GM12873 (cell line): ENCODE results near the gene CACNA1G.

Source experiments
- TF ChIP-seq, protein P1 (sequence below): IDR thresholded peaks from 2 replicates; pipeline ENCODE4 v1.5.1; 2012; ENCODE audit warnings: low read depth, mild to moderate bottlenecking, moderate library complexity, low read length, control low read depth; ENCODE audit not compliant: insufficient read depth; ENCODE audit errors: missing control alignments

Gene CACNA1G

DNA sequence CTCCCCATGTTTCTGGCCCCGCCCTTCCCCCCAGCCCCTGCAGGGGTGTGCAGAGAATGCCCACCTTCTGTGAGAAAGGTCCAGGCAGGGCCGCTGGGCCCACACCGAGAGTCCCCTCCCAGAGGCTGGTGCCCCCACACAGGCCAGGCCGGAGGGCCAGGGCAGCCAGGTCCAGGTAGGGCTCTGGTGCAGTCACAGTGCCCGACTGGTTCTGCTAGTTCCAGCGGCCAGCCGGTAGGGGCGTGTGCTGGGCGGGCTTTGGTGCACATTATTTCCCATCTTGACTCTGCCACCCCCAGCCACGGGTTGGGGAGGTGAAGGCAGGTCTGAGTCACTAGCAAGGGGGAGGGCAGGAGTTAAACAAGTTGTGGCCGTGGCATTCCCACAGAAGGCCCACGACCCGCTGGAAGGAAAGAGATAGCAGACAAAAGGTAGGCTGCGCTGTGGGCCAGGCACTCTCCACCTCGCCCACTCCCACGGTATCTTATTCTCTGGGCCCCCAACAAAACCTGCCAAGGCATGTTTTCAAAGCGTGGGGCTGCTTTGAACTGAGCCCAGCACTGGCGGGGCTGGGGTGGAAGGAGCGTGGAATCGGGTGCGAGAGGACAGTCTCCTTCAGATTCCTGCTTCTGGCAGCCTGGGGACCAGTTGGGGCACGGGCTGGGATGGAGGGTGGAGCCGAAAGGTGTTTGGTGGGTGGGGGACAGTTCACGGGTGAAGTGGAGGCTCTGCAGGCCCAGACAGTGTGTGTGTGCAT is 26.1 kb upstream of the CACNA1G start:
- TF ChIP-seq, protein P1, sequence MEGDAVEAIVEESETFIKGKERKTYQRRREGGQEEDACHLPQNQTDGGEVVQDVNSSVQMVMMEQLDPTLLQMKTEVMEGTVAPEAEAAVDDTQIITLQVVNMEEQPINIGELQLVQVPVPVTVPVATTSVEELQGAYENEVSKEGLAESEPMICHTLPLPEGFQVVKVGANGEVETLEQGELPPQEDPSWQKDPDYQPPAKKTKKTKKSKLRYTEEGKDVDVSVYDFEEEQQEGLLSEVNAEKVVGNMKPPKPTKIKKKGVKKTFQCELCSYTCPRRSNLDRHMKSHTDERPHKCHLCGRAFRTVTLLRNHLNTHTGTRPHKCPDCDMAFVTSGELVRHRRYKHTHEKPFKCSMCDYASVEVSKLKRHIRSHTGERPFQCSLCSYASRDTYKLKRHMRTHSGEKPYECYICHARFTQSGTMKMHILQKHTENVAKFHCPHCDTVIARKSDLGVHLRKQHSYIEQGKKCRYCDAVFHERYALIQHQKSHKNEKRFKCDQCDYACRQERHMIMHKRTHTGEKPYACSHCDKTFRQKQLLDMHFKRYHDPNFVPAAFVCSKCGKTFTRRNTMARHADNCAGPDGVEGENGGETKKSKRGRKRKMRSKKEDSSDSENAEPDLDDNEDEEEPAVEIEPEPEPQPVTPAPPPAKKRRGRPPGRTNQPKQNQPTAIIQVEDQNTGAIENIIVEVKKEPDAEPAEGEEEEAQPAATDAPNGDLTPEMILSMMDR, result peak; percentile 20

DNA sequence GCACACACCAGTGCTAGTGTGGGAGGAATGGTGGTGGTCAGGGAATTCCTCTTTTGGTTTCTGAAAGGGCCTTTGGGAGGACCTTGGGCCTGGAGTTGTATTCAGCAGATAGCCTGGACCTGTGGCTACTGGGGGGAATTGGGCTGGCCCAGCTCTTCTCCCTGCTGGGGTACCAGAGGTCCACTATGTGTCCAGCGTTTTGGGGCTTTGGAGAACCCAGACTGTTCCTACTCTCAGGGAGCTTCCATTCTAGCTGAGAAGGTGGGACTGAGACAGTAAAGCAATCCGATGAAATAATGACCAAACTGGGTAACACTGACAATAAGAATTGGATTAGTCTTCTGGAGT is 25.6 kb upstream of the CACNA1G start:
- TF ChIP-seq, protein P1, result no peak

DNA sequence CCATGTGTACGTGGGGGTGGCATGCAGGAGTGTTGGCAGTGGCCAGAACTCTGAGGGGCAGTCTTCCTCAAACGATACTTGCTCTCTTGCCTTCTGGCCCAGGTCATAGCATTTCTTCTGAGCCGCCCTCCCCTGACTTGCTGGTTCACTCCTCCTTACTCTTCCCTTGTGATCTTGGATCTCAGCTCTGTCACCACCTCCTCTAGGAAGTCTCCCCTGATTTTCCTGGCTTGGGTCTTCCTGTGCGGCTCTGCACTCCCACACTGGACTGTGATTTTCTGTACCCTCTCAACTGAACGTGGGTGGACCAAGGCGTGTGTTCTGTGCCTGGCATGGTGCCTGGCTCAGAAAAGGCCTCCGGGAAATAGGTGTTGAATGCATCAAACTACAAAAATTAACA is 25.1 kb upstream of the CACNA1G start:
- TF ChIP-seq, protein P1, result no peak

DNA sequence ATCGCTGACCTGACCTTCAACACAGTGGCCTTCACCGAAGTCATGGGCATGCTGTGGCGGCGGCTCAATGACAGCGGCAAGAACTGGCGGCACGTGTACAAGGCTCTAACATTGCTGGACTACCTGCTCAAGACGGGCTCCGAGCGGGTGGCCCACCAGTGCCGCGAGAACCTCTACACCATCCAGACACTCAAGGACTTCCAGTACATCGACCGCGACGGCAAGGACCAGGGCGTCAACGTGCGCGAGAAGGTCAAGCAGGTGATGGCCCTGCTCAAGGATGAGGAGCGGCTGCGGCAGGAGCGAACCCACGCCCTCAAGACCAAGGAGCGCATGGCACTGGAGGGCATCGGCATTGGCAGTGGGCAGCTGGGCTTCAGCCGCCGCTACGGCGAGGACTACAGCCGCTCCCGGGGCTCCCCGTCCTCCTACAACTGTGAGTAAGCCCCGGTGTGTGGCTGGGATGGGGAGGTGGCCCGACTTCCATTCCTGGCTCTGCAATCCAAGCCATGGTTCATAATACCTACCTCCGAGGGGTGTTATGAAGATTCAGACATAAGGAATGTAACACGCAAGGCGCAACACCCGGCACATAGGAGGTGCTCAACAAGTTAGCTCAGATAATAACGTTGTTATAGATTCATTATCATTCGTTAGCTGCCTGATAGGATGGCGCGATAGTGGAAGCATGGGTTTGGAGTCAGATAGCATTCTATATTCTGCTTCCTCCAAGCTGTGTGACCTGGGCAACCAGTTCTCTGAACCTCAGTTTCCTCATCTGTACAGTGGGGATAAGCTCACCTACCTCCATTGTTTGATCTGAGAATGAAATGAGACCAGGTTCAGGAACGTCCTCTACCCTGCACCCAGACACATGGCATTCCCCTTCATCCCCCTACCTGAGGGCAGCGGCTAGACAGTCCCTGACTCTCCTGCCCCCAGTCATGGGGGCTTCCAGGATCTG is 23.6 kb upstream of the CACNA1G start:
- TF ChIP-seq, protein P1, result no peak

DNA sequence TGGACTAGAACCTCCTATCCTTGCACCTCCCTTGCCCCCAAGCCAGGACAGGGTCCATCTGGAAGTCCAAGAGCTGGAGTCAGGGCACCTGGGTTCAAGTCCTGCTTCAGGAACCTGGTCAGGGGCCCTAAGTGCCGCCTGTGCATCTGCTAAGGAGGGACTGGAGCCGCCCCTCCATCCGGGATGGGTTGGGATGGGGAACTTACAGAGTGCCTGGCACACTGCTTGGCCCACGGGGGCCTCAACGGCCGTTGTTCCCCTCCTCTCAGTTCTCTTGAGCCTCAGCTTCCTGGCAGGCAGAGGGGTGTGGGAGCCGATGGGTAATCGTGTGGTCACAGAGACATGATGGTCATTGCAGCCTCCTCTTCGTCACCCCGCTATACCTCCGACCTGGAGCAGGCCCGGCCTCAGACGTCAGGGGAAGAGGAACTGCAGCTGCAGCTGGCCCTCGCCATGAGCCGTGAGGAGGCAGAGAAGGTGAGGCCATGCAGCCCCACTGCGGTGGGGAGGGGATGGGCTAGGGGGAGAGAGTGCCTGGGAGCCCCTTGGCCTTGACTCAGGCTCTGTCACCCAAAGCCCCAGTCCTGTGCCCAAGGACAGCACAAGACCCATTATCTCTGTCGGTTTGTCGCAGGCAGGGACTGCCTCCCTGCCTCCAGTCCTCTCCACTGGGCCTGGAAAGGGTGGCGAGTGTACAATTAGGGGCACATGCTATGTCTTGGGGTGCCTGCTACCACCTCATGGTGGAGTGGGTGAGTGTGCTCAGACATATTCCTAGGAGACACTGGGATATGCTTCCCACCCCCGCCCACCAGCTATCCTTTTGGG is 22.6 kb upstream of the CACNA1G start:
- TF ChIP-seq, protein P1, result no peak

DNA sequence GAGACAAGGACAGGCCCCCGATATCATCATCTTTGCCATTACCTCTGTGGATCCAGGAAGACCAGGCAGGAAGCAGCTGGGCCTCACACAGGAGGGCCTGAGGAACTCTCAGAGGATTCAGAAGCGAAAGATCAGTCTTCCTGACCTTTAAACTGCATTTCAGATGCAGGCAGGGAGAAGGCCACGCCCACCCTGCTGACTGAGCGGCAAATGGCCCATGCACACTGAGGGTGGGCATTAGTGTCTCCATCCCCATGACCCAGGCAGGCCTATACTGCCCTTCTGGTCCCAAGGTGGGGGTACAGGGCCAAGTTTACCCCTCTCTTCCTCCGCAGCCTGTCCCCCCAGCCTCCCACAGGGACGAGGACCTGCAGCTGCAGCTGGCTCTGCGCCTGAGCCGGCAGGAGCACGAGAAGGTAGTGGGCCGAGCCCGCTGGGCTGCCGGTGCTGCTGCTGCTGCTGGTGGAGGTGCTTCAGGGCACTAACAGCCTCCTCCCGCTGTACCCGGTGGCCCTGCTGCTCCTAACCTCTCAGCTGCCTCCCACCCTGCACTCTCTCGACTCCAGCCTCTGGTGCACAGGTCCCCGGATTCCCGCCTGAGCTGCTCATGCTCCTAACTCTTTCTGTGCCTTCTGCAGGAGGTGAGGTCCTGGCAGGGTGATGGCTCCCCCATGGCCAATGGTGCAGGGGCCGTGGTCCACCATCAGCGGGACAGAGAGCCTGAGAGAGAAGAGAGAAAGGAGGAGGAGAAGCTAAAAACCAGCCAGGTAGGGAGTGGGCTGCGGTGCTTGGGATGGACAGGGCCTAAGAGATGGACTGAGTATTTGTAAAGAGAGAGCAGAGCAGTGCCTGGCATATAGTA is 21.7 kb upstream of the CACNA1G start:
- TF ChIP-seq, protein P1, result no peak
